CD4-positive, alpha-beta T cell treated with Interleukin-1 beta for 1 hour (primary cell): ENCODE results near the gene TNRC6C.
"Not testable (repeated sequence)": the region's sequence is repeated elsewhere in the genome, so short reads cannot be mapped to it uniquely, and the experiment has no call there.

ENCODE experiments used
- DNase-seq, 2 donors: peaks; one replicate each; pipeline ENCODE4 v3.0.0-alpha.2; 2020 to 2022

TNRC6C gene

DNA sequence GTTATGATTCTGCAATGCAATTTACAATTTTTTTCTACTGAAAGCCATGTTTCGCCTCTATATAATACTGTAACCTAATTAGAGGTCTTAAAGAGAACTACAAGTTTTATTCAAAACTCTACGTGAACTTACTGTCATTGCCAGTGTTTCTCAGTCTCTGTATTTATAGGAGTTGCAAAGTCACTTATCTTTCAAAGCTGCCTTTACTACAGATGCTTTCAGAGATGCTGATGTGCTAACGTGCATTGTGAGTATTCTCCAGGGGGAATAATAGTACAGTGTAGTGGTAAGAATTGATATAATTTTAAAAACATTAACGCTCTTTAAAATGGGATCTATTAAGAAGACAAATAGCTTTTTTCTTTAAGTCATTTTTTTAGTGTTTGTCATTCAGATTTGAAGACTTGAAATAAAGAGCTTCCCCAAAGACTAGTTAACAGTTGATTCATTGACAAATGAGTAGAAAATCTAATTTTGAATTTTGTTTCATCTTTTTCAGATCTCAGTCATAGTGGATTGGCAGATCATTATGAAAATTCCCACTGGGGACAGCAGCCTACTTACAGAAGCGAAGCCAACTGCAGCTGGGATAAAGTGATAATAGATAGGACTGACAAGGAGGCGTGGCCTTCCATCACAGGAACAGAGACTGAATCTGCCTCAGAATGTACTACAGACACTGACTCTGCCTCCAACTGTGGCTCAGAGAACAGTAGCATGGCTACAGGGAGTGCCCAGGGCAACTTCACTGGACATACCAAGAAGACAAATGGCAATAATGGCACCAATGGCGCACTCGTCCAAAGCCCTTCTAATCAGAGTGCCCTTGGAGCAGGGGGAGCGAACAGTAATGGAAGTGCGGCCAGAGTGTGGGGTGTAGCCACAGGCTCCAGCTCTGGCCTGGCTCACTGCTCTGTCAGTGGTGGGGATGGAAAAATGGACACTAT, 90.1 kb downstream of the TNRC6C start:
- no peak for DNase-seq

DNA sequence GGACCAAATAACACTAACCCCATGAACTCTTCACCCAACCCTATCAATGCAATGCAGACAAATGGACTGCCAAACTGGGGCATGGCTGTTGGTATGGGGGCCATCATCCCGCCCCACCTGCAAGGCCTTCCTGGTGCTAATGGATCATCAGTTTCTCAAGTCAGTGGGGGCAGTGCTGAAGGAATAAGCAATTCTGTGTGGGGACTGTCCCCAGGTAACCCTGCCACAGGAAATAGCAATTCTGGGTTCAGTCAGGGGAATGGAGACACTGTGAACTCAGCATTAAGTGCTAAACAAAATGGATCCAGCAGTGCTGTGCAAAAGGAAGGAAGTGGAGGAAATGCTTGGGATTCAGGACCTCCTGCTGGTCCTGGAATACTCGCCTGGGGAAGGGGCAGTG, 91.1 kb downstream of the TNRC6C start:
- no peak for DNase-seq

DNA sequence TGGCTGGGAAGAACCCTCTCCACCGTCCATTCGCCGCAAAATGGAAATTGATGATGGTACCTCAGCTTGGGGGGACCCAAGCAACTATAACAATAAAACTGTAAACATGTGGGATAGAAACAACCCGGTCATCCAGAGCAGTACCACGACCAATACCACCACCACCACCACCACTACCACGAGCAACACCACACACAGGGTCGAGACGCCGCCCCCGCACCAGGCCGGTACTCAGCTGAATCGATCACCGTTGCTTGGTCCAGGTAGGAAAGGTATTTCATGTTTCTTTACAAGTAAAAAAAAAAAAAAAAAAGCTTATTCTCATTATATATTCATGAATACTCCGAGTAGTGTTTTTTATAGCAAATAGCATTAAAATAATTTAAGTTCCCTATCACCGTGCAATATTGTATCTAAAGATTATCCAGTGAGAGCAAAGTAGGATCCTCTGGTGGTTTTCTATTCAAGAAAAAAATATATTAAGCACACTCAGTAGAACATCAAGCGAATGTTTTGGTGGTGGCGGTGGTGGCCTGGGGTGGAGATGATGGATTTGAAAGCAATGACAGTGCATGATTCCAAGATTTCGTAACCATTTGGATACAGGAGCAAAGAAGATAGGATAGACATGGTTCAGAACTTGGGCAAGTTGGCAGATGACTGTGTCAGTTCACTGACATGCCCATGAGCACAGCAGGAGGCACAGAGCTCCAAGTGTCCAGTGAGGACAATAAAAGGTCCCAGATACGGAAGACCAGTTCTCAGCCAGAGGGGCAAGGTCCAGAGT, 92.9 kb downstream of the TNRC6C start:
- no peak for DNase-seq

DNA sequence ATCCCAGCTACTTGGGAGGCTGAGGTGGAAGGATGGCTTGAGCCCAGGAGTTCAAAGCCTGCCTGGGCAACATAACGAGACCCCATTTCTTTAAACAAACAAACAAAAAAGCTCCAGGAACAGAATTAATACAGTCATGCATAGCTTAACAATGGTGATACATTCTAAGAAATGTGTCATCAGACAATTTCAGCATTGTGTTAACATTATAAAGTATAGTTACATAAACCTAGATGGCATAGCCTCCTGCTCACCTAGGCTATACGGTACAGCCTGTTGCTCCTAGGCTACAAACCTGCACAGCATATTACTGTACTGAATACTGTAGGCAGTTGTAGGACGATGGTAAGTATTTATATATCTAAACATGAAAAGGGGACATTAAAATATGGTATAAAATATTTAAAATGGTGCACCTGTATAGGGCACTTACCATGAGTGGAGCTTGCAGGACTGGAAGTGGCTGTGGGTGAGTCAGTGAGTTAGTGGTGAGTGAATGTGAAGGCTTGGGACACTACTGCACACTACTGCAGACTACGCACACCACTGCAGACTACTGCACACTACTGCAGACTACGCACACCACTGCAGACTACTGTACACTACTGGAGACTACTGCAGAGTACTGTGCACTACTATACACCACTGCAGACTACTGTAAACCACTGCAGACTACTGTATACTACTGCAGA, 95.4 kb downstream of the TNRC6C start:
- no peak for DNase-seq

DNA sequence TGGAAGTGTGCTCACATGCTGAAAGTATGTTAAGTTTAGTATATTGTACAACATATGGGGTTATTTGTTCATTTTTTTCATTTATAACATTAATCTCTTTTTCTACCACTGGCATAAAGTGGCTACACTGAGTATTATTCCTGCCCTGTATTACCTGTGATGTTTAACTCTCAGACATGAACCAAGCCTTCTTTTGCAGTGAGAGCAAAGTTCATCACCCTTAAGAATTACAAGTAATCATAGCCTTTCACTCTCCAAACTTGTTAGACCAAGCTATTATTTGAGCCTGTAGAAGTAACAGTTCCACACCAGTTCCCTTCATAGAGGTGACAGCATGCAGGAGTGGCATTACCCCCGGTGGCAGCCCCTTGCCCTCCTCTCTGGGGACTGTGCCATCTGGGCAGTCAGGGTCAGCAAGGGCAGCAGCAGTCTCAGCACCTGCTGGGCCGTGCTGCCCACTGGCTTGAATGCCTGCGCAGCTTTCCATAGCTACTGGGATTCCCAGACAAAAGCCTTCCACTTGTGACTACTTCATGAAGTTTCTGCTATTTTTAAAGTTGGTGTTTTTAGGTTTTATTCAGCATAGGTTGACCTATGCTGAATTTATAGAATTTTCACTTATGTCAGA, 98.7 kb downstream of the TNRC6C start:
- no peak for DNase-seq

DNA sequence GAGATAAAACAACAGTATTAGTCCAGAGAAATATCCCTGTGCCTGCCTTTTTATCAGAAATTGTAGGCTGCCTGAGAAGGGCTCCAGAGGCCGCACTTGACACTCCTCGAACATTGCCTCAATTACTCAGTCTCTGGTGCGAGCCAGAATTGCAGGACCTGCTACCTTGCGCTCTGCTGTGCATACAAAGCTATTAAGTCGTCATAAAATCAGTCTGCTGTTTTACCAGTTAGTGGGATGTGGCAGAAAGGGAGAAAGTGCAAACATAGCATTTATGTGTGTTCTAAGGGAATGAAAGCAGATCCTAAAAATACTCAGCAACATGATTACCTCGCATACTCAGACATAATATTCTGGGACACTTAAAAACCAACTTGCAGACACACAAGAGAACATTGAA, 99.5 kb downstream of the TNRC6C start:
- no peak for DNase-seq

DNA sequence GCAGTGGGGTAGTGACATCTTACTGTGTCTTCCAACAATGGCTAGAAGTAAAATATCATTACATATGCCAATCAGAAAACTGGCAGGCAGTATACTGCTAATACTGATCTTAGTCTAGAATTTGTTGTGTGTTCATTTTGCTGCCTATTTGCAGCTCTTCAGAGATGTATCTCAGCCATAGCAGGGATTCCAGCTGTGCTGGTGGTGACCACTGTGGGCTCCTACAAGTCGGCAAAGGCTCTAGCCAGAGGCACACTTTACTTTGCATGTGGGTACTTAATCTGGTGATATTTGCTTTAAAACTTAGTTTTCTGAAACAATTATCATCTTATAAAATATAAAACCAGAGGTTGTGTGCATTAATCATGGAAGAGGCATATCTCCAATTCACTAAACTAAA, 100.1 kb downstream of the TNRC6C start:
- DNase-seq, result no peak

DNA sequence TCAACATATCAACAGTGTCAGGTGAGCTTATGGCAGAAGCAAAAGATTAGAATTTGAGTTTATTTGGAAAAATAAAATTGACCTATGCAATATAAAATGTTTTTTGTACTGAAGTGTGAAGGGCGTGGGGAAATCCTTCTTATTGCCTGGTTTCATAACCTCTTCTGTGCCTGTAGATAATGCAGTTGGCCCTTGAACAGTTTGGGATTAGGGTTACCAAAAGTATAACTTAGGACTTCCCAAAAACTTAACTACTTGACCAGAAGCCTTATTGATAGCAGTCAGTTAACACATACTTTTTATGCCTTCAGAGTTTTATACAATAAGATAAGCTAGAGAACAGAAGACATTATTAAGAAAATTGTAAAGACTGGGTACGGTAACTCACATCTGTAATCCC, 104.1 kb downstream of the TNRC6C start:
- DNase-seq, result no peak

DNA sequence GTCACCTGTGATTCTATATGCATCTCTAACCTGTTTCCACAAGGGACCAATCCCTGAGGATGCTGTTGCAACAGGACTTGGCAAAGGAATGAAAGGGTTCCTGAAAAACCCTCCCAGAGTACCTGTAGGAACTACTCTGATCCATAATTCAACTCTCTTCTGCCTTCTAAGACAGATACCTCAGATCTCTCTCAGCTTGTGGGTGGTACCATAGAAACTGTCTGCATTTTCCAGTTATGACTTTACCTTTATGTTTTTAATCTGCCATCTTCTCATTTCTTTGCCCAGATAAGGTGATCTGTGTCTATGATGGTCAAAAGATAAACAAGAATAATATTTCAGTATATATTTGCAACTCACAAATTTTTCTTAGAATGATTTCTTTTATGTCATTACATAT, 105.0 kb downstream of the TNRC6C start:
- no peak for DNase-seq

DNA sequence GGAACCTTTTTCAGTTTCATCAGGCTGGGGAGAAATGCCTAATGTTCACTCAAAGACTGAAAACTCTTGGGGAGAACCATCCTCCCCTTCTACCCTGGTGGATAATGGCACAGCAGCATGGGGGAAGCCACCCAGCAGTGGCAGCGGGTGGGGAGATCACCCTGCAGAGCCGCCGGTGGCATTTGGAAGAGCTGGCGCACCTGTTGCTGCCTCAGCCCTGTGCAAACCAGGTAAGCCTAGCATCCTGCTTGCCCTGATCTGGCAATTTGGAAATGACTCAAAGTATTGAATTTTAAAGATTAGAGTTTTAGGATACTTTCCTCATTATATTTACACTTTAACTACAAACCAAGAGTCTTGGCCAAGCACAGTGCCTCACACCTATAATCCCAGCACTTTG, 106.2 kb downstream of the TNRC6C start:
- DNase-seq, result no peak

DNA sequence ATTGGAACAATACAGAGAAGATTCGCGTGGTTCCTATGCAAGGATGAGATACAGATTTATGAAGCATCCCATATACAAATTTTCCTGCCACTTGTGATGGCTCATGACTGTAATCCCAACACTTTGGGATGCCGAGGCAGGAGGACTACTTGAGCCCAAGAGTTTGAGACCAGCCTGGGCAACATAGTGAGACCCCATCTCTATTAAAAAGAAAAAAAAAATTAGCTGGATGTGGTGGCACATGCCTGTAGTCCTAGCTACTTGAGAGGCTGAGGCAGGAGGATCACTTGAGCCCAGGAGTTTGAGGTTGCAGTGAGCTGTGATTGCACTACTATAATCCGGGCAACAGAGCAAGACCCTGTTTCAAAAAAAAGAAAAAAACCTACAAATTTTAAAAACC, 108.5 kb downstream of the TNRC6C start:
- DNase-seq, result not testable (repeated sequence)

DNA sequence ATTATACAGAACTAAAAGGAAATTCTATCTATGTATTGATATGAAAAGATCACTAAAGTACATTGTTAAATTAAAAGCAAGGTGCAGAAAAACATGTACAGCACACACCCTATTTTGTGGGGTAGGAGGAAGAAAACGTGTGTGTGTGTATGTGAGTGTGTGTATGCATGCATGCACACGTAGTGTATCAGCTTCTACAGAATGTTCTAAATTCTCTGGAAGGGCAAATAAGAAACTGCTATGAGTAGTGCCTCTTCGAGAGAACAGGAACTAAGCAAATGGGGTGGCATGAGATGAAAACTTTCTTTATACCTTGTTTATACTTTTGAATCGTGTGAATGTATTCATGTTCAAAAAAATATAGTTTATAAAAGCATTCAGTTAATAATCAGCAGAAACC, 111.2 kb downstream of the TNRC6C start:
- DNase-seq, result no peak

DNA sequence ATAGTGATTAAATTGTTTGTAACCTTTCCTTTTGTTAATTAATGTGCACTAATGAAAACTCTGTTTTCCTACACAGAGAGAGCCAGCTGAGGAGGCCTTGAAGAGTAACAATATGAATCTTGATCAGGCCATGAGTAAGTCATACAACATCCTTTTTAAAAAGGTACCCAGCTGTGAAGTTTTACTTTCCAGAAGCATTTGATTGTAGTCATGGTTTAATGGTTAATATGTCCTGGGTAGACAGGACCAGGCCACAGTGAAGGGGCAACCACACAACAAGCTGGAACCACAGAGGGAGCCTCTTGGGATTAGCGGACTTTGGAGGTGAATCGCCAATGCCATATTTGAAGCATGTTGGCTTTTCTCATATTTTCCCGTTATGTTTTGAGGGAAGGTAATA, 114.5 kb downstream of the TNRC6C start:
- no peak for DNase-seq

DNA sequence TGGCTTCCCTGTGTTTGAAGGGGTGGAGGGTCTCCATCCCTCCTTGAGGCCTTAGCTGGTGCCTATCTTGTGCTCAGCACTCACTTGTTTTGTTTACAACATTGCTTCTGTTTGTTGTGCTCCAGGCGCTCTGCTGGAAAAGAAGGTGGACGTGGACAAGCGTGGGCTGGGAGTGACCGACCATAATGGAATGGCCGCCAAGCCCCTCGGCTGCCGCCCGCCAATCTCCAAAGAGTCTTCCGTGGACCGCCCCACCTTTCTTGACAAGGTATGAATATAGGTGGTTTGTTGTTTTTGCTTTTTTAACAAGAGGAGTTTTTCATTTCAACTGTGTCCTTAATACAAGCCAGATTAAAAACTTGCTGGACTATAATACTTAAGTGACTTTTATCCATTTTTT, 116.5 kb downstream of the TNRC6C start:
- DNase-seq, result no peak

DNA sequence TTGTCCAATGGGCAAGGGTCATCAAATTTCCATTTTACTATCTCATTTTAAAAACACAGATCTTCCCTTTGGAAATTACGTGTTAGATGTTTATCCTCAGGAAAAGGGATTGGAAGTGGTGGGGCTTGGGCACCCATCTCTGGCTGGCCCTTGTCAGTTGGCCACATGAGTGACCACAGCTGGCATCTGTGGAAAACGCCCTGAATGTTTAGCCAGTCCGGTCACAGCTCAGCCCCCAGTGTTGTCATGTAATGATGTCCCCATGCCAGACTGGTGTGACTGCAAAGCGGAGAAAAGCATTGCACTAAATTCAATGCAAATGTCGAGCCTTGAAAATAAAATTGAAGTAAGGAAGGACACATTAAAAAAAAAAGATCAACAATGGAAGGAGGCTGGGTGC, 117.0 kb downstream of the TNRC6C start:
- no peak for DNase-seq

DNA sequence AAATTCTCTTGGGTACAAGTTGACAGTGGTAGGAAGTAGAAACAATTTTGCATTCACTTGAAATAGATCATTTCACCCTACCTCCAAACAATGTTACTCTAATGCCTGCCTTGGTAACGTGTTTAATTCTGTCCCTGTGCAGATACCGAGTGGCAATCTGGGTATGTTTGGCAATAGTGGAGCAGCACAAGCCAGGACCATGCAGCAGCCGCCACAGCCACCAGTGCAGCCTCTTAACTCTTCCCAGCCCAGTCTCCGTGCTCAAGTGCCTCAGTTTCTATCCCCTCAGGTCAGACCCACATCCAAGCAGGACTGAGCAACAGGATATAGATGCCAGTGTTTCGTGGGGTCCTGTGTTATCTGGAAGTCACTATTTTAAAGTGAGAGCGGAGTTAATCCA, 120.8 kb downstream of the TNRC6C start:
- no peak for DNase-seq

DNA sequence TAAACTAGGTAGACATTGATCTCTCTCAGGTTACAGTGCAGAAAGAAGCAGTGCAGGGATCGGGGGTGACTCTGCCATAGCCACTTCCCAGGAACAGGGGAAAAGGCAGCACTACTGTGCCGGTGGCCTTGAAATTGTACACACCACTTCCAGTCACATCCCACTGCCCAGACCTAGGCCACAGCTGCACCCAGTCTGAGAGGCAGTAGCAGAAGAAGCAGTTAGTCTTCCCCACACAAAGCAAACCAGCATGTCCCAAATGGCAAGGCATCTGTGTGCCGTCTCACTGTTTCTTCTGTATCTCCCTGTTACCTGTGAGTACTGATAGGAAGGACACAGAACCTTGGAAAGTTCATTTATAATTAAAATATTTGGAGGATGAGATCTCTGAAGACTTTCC, 123.0 kb downstream of the TNRC6C start:
- DNase-seq, result no peak

DNA sequence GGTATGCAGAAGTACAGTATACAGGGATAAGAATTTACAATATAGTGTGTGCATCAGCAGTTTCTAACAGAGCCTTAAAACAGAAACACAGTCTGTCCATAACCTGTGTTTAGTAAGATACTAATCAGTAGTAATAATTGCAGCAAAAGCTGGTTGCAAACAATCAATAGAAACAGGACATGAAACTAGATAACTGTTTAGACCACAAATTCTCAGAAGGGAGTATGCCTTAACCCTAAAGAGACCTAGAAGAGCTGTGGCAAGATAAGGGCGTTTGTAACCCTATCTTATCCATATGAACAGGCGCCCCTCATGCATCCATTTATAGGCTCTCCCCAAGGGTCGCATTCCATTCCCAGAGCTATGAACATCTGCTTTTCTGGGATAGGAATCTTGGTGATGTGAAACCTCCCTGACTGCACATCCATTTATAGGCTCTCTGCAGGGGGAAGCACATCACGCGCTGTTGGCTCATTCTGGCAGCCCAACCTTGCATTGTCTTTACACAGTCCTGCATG, 123.9 kb downstream of the TNRC6C start:
- not testable (repeated sequence) for DNase-seq

DNA sequence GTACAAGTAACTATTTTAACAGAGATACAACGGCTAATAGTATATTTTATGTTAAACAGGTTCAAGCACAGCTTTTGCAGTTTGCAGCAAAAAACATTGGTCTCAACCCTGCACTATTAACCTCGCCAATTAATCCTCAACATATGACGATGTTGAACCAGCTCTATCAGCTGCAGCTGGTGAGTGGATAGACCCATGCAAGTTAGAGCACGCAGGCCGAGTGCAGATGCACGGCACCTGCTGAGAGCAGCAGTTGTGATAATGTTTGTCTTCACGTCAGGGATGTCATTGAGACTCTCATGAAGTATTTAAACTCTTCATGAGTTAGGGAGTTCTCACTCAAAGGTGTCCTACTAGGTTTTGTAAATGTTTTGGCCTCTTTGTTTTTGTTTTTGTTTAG, 124.5 kb downstream of the TNRC6C start:
- no peak for DNase-seq

DNA sequence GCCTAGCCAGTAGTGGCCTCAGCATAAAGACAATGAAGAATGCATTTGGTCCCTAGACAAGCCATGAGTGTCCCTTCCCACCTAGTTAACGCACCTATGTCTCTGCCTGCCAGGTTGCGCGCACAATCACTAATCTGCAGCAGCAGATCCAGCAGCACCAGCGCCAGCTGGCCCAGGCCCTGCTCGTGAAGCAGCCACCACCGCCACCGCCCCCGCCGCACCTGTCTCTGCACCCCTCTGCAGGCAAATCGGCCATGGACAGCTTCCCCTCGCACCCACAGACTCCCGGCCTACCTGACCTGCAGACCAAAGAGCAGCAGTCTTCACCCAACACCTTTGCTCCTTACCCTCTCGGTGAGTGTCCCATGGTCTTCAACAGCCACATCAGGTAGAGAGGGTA, 128.2 kb downstream of the TNRC6C start:
- no peak for DNase-seq

DNA sequence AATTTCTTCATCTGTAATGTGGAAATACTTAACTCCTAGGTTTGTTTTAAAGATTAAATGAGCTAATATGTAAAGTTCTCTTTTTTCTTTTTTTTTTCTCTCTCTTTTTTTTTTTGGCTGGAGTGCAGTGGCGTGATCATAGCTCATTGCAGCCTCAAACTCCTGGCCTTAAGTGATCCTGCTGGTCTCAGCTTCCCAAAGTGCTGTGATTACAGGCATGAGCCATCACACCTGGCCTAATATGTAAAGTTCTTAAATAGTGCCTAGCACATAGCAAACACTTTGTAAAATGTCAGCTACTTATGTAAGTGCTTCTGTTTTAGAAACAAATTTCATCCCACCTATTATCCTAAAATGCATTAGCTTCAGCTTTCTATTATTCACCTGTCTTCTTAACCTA, 130.0 kb downstream of the TNRC6C start:
- DNase-seq, result no peak

DNA sequence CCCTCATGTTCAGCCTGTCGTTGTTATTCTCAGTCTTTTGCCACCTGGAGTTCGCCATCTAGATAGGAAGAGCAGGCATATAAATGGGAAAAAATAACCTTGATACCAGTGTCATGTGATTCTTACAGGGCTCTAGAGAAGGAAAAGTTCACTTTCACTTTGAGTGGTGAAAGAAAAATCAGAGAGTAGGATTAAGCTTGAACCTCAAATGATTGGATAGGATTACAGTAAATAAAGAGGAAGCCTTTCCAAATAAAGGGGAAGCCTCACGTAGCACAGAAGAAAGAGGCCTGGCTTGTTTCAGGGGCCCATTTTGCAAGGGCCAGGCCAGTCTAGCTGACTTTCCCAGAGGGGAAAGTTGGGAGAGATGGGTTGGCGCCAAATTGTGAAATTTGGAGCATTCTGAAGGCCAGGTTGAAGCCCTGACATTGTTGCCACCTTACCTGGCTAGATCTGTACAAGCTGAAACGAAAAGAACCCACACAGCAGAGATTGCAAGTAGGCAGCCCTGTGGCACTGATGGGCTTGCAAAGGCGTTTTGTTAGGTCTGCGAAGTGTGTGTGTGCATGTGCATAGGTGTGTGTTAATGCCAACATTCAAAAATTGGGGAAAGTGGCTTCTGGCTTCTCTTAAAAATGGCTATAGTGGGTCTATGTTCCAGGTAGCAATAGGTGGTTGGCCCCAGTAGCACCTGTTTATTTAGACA, 131.2 kb downstream of the TNRC6C start:
- no peak for DNase-seq
